Temporal lobe (tissue), 1 donor: Measurements from ENCODE around the gene RSL1D1. TPM values are rescaled to one million over a fixed set of nuclear protein-coding genes. Genes with fewer than 3 reads are reported as not detected.

Experiments
- total RNA-seq: library from RNA; depleted of rRNA; stranded (reverse); fragments of >200 nt; gene quantifications from one replicate; pipeline ENCODE4 v1.2.3, GENCODE V29; 2014

Gene RSL1D1
- total RNA-seq, 1 donor from 2014 or later, result 43.0 TPM

Other genes with a start within 250 kb of the RSL1D1 start
- 159 TPM for gene SNN, start 183.1 kb downstream of the RSL1D1 start, total RNA-seq
- 10.3 TPM for gene TXNDC11, start 108.7 kb downstream of the RSL1D1 start, total RNA-seq
- 46.7 TPM for gene ZC3H7A, start 54.3 kb downstream of the RSL1D1 start, total RNA-seq
- 58.5 TPM for gene GSPT1, start 64.4 kb upstream of the RSL1D1 start, total RNA-seq
- gene NPIPB2, start 90.5 kb upstream of the RSL1D1 start, total RNA-seq, result 3.9 TPM
- not detected for gene TNFRSF17, start 113.7 kb upstream of the RSL1D1 start, total RNA-seq
- gene SNX29, start 125.2 kb upstream of the RSL1D1 start, total RNA-seq, result 18.4 TPM